Adrenal gland (tissue), 12 donors: ENCODE results near the gene APBB1. TPM values are rescaled to one million over a fixed set of nuclear protein-coding genes. Genes with fewer than 3 reads are reported as not detected.
A peak's percentile ranks its signal among the peaks of the same experiment; 100 is the strongest.

Experiments used
- DNase-seq, 7 donors: peaks; one replicate each; pipeline ENCODE4 v3.0.0-alpha.2; 2019 to 2020
- H3K27ac ChIP-seq, 5 donors: fragments of 200-600 bp; sonication (generic) in 4 of 5; 1 replicate in 3 of 5; 2 replicates in 2 of 5; pipeline versions ENCODE4 v1.5.1 to v1.8.0; 2016 to 2020; ENCODE audit warnings: mild to moderate bottlenecking in 1 of 5
- H3K27me3 ChIP-seq: fragments of 200-600 bp; 2 replicates; pipeline ENCODE4 v1.8.0; 2021
- H3K36me3 ChIP-seq, 2 donors: fragments of 200-600 bp; replicated peaks in 1 of 2; 1 replicate in 1 of 2; 2 replicates in 1 of 2; pipeline versions ENCODE4 v1.5.1 to v1.8.0; 2018 to 2022
- H3K4me1 ChIP-seq, 2 donors: fragments of 200-600 bp; replicated peaks in 1 of 2; 1 replicate in 1 of 2; 2 replicates in 1 of 2; pipeline versions ENCODE4 v1.5.1 to v1.8.0; 2018 to 2021
- H3K4me3 ChIP-seq, 4 donors: fragments of 200-600 bp; sonication (generic) in 3 of 4; one replicate each; pipeline ENCODE4 v1.5.1; 2016 to 2018
- H3K9me3 ChIP-seq, 3 donors: fragments of 200-600 bp; sonication (generic) in 1 of 3; replicated peaks in 1 of 3; 1 replicate in 2 of 3; 2 replicates in 1 of 3; pipeline versions ENCODE4 v1.5.1 to v1.8.0; 2016 to 2021
- POLR2A ChIP-seq, 2 donors: fragments of 450-650 bp; IDR thresholded peaks; one replicate each; pipeline ENCODE4 v1.6.1; 2017; ENCODE audit warnings: antibody characterized with exemption in 2 of 2, mild to moderate bottlenecking in 2 of 2, moderate library complexity in 1 of 2
- WGBS, 4 donors: extraction: QIAGEN DNeasy Blood & Tissue Kit in 2 of 4; methylation state at CpG; one replicate each; pipeline versions ENCODE4 v1.1.5 to v1.1.7; 2013 to 2017; 5-methylcytosine and 5-hydroxymethylcytosine counted together
- intact Hi-C, 2 donors: fragments of 100-400 bp; cut with DNase I; formaldehyde crosslinking; loops; one replicate each; pipeline versions ENCODE4 v1.14.1 to v1.15.0; 2022 to 2023
- polyA plus RNA-seq, 3 donors: library from polyadenylated mRNA; stranded (reverse); fragments of 200-250 nt in 2 of 3; fragments of 350-450 nt in 1 of 3; fragmentation: Illumina TruSeq in 1 of 3; extraction: RNeasy Lipid Tissue Mini Kit (QIAGEN cat#74804) in 1 of 3; gene quantifications; one replicate each; pipeline ENCODE4 v1.2.3, GENCODE V29; 2013 to 2014
- total RNA-seq, 9 donors: library from RNA; depleted of rRNA in 4 of 9; stranded (reverse); fragments of >200 nt in 4 of 9; fragments of 120-200 nt in 1 of 9; fragmentation: NEBNext Ultra II Directional in 1 of 9; extraction: Animal tissue kit (Norgen Biotek cat#: 25700) in 1 of 9; gene quantifications; one replicate each; pipeline versions ENCODE4 v1.1.0 to v1.2.4, GENCODE V29; 2013 to 2023
- TF ChIP-seq, protein P1 (sequence below), 6 experiments: fragments of 450-650 bp in 4 of 6; fragments of 200-600 bp in 2 of 6; sonication (generic) in 1 of 6; IDR thresholded peaks; 1 replicate in 5 of 6; 2 replicates in 1 of 6; pipeline versions ENCODE4 v1.5.1 to v1.8.0; 2016 to 2021; ENCODE audit warnings: antibody characterized with exemption in 6 of 6, mild to moderate bottlenecking in 2 of 6, moderate library complexity in 1 of 6
- donor health status: healthy with polysubstance abuse.
- donor health status: Bipolar disorder and iron deficiency.
- donor health status: DM: yes; HTN: yes; CAD: no.
- donor health status: DM: no; HTN: no; CAD: no.
- donor health status: DM: no; HTN: no; CAD: no.
- donor health status: DM: yes; HTN: yes; CAD: no.

Gene APBB1
- total and polyA plus RNA-seq, 12 donors: 27.2 to 72.4 (median 50.5) TPM

- H3K36me3 ChIP-seq: no peaks in the 10 kb centered on the region
- H3K27ac ChIP-seq: peak overlapping the region in 4 of 5 donors; percentile 74 to 93 (median 80)
- peak in 4 of 7 donors; percentile 27 to 59 (median 33) for DNase-seq
- peak overlapping the region in 3 of 4 donors; percentile 22 to 90 (median 78) for H3K4me3 ChIP-seq
- TF ChIP-seq, protein P1, sequence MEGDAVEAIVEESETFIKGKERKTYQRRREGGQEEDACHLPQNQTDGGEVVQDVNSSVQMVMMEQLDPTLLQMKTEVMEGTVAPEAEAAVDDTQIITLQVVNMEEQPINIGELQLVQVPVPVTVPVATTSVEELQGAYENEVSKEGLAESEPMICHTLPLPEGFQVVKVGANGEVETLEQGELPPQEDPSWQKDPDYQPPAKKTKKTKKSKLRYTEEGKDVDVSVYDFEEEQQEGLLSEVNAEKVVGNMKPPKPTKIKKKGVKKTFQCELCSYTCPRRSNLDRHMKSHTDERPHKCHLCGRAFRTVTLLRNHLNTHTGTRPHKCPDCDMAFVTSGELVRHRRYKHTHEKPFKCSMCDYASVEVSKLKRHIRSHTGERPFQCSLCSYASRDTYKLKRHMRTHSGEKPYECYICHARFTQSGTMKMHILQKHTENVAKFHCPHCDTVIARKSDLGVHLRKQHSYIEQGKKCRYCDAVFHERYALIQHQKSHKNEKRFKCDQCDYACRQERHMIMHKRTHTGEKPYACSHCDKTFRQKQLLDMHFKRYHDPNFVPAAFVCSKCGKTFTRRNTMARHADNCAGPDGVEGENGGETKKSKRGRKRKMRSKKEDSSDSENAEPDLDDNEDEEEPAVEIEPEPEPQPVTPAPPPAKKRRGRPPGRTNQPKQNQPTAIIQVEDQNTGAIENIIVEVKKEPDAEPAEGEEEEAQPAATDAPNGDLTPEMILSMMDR (IDR thresholded peaks at IDR 0.05): no peak
- TF ChIP-seq POLR2A (IDR thresholded peaks at IDR 0.05): no peak
- H3K9me3 ChIP-seq: no peaks in the 10 kb centered on the region
- 1 to 10% (median 4%) methylated on average over 2 to 38 of the region's 38 CpGs for WGBS, 4 donors
- no peaks in the 10 kb centered on the region for H3K27me3 ChIP-seq
- H3K4me1 ChIP-seq: peaks cover 12 to 15% of the 10 kb centered on the region in 2 donors
- intact Hi-C loops: no loop called here
These were observed 311 bp downstream of the APBB1 start for GRCh38 chr11:6418557-6419008.

GRCh38 chr11:6417907-6418556 lies 862 bp downstream of the APBB1 start:
- 18 to 35% (median 29%) methylated on average over 7 of the region's 7 CpGs for WGBS, 4 donors
- Histone ChIP-seq H3K27ac (peak overlapping the region in 4 of 5 donors; percentile 74 to 93 (median 80)), H3K9me3 (no peaks in the 10 kb centered on the region), H3K4me3 (peak overlapping the region in 2 of 4 donors; percentile 78 to 90), H3K36me3 (no peaks in the 10 kb centered on the region), H3K27me3 (no peaks in the 10 kb centered on the region), H3K4me1 (peaks cover 12 to 15% of the 10 kb centered on the region in 2 donors)
- no peak for TF ChIP-seq POLR2A (IDR thresholded peaks at IDR 0.05)
- TF ChIP-seq, protein P1 (IDR thresholded peaks at IDR 0.05): no peak
- DNase-seq: peak in 3 of 7 donors; percentile 42 to 58 (median 42)
- intact Hi-C loops: no loop called here

DNA sequence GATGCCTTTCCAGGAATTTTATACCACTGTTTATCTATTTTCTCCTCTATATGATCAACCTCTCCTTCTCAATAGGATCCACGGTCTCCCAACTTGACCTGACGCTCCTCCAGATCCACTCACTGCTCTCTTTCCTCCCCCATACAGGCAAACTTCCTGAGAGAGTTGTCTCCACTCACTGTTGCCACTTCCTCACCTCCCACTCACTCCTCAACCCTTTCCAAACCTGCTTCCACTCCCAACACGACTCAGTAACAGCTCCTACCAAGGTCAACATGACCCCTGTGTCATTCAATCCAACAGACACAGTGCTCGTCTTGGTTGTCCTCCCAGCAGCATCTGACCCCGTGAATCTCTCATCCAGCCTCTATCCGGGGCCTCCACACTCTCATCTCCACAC lies 3.1 kb downstream of the APBB1 start:
- 78 to 82% (median 80%) methylated on average over 6 of the region's 6 CpGs for WGBS, 4 donors
- DNase-seq: peak in 1 of 7 donors; percentile 41
- TF ChIP-seq POLR2A (IDR thresholded peaks at IDR 0.05): no peak
- TF ChIP-seq, protein P1 (IDR thresholded peaks at IDR 0.05): no peak
- no peaks in the 10 kb centered on the region for H3K27me3 ChIP-seq
- H3K4me1 ChIP-seq: peaks cover 12 to 15% of the 10 kb centered on the region in 2 donors
- no peak overlapping the region for H3K27ac ChIP-seq
- H3K9me3 ChIP-seq: no peaks in the 10 kb centered on the region
- peaks cover 0 to 1% of the 10 kb centered on the region in 2 donors for H3K36me3 ChIP-seq
- H3K4me3 ChIP-seq: no peak overlapping the region
- intact Hi-C loops: no loop called here

- H3K27me3 ChIP-seq: no peaks in the 10 kb centered on the region
- peaks cover 11% of the 10 kb centered on the region in 2 donors for H3K4me1 ChIP-seq
- peaks cover 0 to 8% of the 10 kb centered on the region in 2 donors for H3K36me3 ChIP-seq
- H3K9me3 ChIP-seq: no peaks in the 10 kb centered on the region
- H3K4me3 ChIP-seq: no peak overlapping the region
- DNase-seq: peak in 1 of 7 donors; percentile 48
- no peak overlapping the region for H3K27ac ChIP-seq
- TF ChIP-seq, protein P1 (IDR thresholded peaks at IDR 0.05): no peak
- TF ChIP-seq POLR2A (IDR thresholded peaks at IDR 0.05): no peak
- 69 to 83% (median 75%) methylated on average over 3 of the region's 3 CpGs for WGBS, 4 donors
- intact Hi-C loops: no loop called here
These were observed 4.0 kb downstream of the APBB1 start for GRCh38 chr11:6414874-6415328.
